ENCODE measurements around the gene DMAP1. TPM values are rescaled to one million over a fixed set of nuclear protein-coding genes. Genes with fewer than 3 reads are reported as not detected.

Gene DMAP1
- total RNA-seq, 1 donor from 2014 or later = 82.0 TPM

DNA sequence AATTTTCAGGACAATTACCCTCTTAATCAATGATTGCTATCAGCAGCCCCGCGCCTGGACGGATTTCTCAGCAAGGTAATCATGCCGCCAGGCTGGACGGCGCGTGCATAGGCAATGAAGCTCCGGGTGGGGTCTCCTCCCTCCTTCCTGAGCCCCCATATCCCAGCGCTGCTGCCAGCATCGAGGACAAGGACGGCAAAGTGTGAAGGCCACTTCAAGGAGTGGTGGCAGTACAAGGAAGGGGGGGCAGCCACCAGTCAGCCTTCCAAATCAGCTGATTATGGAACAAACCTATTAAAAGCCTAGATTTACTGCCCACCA is 51.1 kb downstream of the DMAP1 start:
- H3K9me3 Mint-ChIP-seq (ENCODE audit: low read depth) = no peaks in the 10 kb centered on the region
- TF ChIP-seq, protein P1, sequence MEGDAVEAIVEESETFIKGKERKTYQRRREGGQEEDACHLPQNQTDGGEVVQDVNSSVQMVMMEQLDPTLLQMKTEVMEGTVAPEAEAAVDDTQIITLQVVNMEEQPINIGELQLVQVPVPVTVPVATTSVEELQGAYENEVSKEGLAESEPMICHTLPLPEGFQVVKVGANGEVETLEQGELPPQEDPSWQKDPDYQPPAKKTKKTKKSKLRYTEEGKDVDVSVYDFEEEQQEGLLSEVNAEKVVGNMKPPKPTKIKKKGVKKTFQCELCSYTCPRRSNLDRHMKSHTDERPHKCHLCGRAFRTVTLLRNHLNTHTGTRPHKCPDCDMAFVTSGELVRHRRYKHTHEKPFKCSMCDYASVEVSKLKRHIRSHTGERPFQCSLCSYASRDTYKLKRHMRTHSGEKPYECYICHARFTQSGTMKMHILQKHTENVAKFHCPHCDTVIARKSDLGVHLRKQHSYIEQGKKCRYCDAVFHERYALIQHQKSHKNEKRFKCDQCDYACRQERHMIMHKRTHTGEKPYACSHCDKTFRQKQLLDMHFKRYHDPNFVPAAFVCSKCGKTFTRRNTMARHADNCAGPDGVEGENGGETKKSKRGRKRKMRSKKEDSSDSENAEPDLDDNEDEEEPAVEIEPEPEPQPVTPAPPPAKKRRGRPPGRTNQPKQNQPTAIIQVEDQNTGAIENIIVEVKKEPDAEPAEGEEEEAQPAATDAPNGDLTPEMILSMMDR (IDR thresholded peaks at IDR 0.05; ENCODE audit: unreplicated experiment) = no peak
- H3K27me3 Mint-ChIP-seq = no peaks in the 10 kb centered on the region
- no peak overlapping the region for H3K27ac Mint-ChIP-seq
- DNase-seq (ENCODE audit: low spot score, unreplicated experiment) = no peak
- peaks cover 20% of the 10 kb centered on the region for H3K4me1 Mint-ChIP-seq (ENCODE audit: low read depth)
- peaks cover 8% of the 10 kb centered on the region for H3K36me3 Mint-ChIP-seq (ENCODE audit: insufficient read depth)
- no peak overlapping the region for H3K4me3 Mint-ChIP-seq (ENCODE audit: low read depth)

DNA sequence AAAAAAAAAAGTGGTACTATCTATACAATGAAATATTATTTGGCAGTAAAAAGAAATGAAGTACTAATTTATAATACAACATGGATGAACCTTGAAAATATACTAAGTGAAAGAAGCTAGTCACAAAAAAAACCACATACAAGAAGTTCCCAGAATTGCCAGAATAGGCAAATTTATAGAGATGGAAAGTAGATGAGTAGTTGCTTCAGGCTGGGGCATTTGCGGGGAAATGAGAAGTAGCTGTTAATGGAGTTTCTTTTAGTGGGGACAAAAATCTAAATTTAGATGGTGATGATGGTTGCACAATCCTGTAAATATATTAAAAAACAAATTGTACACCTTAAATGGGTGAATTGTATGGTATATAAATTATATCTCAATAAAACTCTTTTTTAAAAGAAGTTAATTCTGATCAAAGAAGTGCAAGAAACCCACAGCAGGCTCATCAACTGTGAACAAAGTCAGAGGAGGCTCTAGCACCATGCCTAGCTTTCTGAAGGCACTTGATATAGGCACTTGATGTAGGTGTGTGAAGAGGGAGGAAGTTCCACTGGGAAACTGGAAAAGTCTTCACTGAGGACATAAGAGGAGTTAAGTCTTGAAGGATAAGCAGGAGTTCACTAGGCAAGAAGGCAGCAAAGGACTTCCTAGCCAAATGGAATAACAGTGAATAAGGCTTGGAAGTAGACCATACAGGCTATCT is 52.5 kb downstream of the DMAP1 start:
- H3K36me3 Mint-ChIP-seq (ENCODE audit: insufficient read depth) = peaks cover 8% of the 10 kb centered on the region
- peaks cover 17% of the 10 kb centered on the region for H3K4me1 Mint-ChIP-seq (ENCODE audit: low read depth)
- no peaks in the 10 kb centered on the region for H3K9me3 Mint-ChIP-seq (ENCODE audit: low read depth)
- TF ChIP-seq, protein P1 (IDR thresholded peaks at IDR 0.05; ENCODE audit: unreplicated experiment) = no peak
- no peak overlapping the region for H3K4me3 Mint-ChIP-seq (ENCODE audit: low read depth)
- no peak for DNase-seq (ENCODE audit: low spot score, unreplicated experiment)
- H3K27ac Mint-ChIP-seq = no peak overlapping the region
- H3K27me3 Mint-ChIP-seq = no peaks in the 10 kb centered on the region

DNA sequence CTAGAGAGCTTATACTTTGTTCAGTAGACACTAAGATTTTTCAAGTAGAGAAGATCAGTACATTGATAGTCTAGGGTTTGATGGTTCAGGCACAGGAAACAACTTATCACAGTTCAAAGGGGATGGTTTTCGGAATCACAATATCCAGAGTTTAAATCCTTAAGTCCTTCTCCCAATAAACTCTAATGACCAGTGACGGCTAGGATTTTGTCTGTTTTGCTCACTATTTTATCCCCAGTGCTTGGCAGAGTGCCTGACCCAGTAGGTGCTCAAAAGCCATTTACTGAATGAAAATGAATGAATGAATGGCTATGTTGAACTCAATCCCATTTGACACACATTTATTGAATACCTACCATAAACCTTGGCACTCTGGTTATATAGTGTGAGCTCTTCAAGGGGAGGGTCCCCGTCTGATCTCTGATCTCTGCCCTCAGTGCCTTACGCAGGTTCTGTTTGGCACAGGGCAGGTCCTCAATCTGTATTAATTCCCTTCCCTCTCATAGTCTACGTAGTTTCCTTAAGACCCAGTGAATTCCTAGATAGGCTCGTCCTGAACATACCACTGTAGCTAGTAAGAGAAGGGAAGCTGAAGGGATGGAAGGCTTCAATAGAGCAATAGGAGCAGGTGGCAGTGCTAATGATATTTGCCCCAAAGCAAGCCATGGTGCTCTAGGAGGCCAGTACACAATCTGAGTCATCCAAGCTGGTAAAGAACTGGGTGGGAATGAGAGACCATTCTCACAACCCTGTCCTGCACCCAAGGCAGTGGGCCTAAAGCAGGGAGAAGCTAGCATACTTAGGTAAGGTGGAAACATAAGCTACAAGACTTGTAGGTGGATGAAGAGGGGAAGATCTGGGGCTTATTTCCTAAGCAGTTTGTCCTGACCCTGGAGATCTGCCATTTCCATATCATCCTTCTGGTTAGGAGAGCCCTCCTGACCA is 53.4 kb downstream of the DMAP1 start:
- Mint-ChIP-seq H3K4me1 (ENCODE audit: low read depth) (peaks cover 9% of the 10 kb centered on the region), H3K4me3 (ENCODE audit: low read depth) (no peak overlapping the region), H3K27me3 (no peaks in the 10 kb centered on the region), H3K9me3 (ENCODE audit: low read depth) (no peaks in the 10 kb centered on the region), H3K36me3 (ENCODE audit: insufficient read depth) (peaks cover 7% of the 10 kb centered on the region), H3K27ac (no peak overlapping the region)
- TF ChIP-seq, protein P1 (IDR thresholded peaks at IDR 0.05; ENCODE audit: unreplicated experiment) = no peak
- DNase-seq (ENCODE audit: low spot score, unreplicated experiment) = no peak

DNA sequence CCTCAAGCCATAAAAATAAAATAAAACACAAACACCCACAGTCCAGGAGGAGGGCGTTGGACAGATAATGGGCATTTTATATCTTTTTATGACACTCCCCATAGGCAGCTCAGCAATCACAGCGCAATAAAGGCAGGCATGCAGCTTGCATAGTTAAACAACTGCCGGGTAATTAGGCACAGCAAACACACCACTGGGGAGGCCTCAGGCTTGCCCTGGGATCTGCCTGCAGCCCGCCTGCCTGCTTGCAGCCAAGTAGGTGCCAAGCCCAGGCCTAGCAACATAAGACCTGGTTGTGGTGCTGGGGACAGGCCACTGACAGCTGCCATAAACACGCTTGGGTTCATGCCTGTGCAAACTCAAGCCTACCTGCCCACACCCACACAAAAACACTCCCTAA is 54.2 kb downstream of the DMAP1 start:
- Mint-ChIP-seq H3K27me3 (no peaks in the 10 kb centered on the region), H3K9me3 (ENCODE audit: low read depth) (no peaks in the 10 kb centered on the region), H3K36me3 (ENCODE audit: insufficient read depth) (peaks cover 4% of the 10 kb centered on the region), H3K4me1 (ENCODE audit: low read depth) (peaks cover 2% of the 10 kb centered on the region), H3K27ac (no peak overlapping the region), H3K4me3 (ENCODE audit: low read depth) (no peak overlapping the region)
- TF ChIP-seq, protein P1 (IDR thresholded peaks at IDR 0.05; ENCODE audit: unreplicated experiment) = no peak
- no peak for DNase-seq (ENCODE audit: low spot score, unreplicated experiment)

DNA sequence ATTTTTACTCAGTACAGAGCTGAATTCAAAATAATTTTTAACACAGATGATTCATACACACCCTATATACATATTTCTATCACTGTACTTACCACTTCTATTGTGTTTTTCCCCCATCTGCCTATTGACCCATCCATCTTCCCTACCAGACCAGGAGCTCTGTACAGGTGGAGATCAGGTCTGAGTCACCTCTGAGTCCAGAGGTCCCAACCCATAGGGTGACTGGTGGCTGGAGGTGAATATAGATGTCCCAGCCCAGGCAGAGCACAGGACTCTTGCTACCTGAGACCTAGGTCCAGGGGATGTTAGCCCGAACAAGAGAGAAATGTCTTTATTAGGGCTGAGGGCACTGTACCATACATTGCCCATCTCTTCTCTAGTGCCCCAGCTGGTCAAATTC is 54.8 kb downstream of the DMAP1 start:
- no peak for DNase-seq (ENCODE audit: low spot score, unreplicated experiment)
- TF ChIP-seq, protein P1 (IDR thresholded peaks at IDR 0.05; ENCODE audit: unreplicated experiment) = no peak
- no peaks in the 10 kb centered on the region for H3K9me3 Mint-ChIP-seq (ENCODE audit: low read depth)
- H3K4me3 Mint-ChIP-seq (ENCODE audit: low read depth) = no peak overlapping the region
- H3K27me3 Mint-ChIP-seq = no peaks in the 10 kb centered on the region
- peaks cover 2% of the 10 kb centered on the region for H3K36me3 Mint-ChIP-seq (ENCODE audit: insufficient read depth)
- no peak overlapping the region for H3K27ac Mint-ChIP-seq
- peaks cover 2% of the 10 kb centered on the region for H3K4me1 Mint-ChIP-seq (ENCODE audit: low read depth)

Other genes starting within 250 kb of the DMAP1 start
- gene DPH2, start 243.5 kb upstream of the DMAP1 start, total RNA-seq = 24.9 and 25.4 TPM in 2 replicates
- gene ATP6V0B, start 238.5 kb upstream of the DMAP1 start, total RNA-seq = 104 and 108 TPM in 2 replicates
- 61.7 and 63.1 TPM in 2 replicates for gene B4GALT2, start 234.3 kb upstream of the DMAP1 start, total RNA-seq
- 34.8 and 35.9 TPM in 2 replicates for gene CCDC24, start 221.9 kb upstream of the DMAP1 start, total RNA-seq
- 26.9 and 29.4 TPM in 2 replicates for gene SLC6A9, start 182.0 kb upstream of the DMAP1 start, total RNA-seq
- gene KLF17, start 94.7 kb upstream of the DMAP1 start, total RNA-seq = not detected in 2 replicates
- gene KLF18, start 71.8 kb upstream of the DMAP1 start, total RNA-seq = not detected in 2 replicates
- 93.6 and 96.1 TPM in 2 replicates for gene ERI3, start 141.8 kb downstream of the DMAP1 start, total RNA-seq
- gene RNF220, start 191.8 kb downstream of the DMAP1 start, total RNA-seq = 85.9 and 87.5 TPM in 2 replicates

Data from progenitor cell of endocrine pancreas (in vitro differentiated cells).